ENCODE data around the gene BAZ2B.

Gene BAZ2B

DNA sequence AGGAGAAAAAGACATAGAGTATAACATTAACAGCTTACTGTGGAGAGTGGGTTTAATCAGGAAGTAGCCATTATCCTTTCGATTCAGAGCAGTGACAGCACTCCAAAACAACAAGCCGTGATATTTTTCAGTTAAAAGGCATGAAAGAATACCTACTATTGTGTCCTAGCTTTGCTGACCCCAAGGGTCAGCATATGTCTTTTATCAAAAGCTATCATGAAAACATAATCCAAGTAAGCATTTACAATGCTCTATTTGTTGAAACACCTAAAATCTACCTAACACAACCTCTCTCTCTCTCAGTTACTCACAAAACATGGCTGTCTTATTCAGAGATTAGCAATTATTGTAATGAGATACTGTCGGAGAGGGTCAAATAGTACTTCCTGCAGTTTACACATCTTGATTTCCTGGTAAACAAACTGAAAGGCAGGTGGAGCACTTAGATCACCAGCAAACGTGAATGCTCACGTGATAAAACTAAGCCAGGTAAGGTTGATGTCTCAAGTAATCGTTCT lies 100.0 kb downstream of the BAZ2B start:
- no peak for TF ChIP-seq EZH2 (IDR thresholded peaks at IDR 0.05; ENCODE audit: borderline replicate concordance, low read length)
- TF ChIP-seq, protein P1, sequence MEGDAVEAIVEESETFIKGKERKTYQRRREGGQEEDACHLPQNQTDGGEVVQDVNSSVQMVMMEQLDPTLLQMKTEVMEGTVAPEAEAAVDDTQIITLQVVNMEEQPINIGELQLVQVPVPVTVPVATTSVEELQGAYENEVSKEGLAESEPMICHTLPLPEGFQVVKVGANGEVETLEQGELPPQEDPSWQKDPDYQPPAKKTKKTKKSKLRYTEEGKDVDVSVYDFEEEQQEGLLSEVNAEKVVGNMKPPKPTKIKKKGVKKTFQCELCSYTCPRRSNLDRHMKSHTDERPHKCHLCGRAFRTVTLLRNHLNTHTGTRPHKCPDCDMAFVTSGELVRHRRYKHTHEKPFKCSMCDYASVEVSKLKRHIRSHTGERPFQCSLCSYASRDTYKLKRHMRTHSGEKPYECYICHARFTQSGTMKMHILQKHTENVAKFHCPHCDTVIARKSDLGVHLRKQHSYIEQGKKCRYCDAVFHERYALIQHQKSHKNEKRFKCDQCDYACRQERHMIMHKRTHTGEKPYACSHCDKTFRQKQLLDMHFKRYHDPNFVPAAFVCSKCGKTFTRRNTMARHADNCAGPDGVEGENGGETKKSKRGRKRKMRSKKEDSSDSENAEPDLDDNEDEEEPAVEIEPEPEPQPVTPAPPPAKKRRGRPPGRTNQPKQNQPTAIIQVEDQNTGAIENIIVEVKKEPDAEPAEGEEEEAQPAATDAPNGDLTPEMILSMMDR (IDR thresholded peaks at IDR 0.05; ENCODE audit: low read length), result 0 out of 2 replicates have a peak, but pooled peaks have one; percentile 16
- peak overlapping the region; percentile 66 for H3K4me3 ChIP-seq (ENCODE audit: low read depth, low read length, poor library complexity, severe bottlenecking)
- H2AFZ ChIP-seq (ENCODE audit: low read length), result peak overlapping the region; percentile 76
- peak overlapping the region; percentile 76 for H3K9ac ChIP-seq (ENCODE audit: low read length)
- H3K4me2 ChIP-seq (ENCODE audit: low read length), result peak overlapping the region; percentile 91
- no peaks in the 10 kb centered on the region for H3K9me2 ChIP-seq (ENCODE audit: low read depth, low read length)
- H3K27me3 ChIP-seq (ENCODE audit: insufficient read depth, low read length), result no peaks in the 10 kb centered on the region
- H3F3A ChIP-seq (ENCODE audit: insufficient read depth, low read length), result no peaks in the 10 kb centered on the region; the same call in 1 of the 2 replicates
- no peaks in the 10 kb centered on the region for H4K20me1 ChIP-seq (ENCODE audit: insufficient read depth, low read length)
- H3K79me2 ChIP-seq (ENCODE audit: insufficient read depth, low read length), result peaks cover 16% of the 10 kb centered on the region
- H3K9me3 ChIP-seq (ENCODE audit: low read length), result no peaks in the 10 kb centered on the region
- no peaks in the 10 kb centered on the region for H3K36me3 ChIP-seq (ENCODE audit: insufficient read depth, low read length)
- peaks cover 47% of the 10 kb centered on the region for H3K4me1 ChIP-seq (ENCODE audit: insufficient read depth, low read length, severe bottlenecking)
- peak overlapping the region; percentile 79 for H3K27ac ChIP-seq (ENCODE audit: low read depth, low read length, poor library complexity, severe bottlenecking)

DNA sequence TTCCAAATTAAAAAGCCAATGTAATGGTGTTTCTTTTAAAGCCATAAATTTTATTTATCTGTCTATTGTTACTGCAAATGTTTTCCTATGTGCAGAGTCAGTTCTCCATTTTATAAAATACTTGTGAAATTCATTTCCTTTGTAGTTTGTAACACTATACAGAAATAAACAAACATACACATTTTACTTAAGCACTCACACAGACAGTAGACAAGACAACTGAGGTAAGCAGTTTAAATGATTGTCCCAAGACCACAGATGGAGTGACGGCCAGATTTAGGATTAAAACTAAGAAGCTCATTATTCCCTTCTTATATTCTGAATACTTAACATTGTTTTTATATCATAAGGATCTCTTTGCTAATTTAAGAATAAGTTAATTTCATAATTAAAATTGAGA lies 100.9 kb downstream of the BAZ2B start:
- Histone ChIP-seq H3F3A (ENCODE audit: insufficient read depth, low read length) (no peaks in the 10 kb centered on the region; the same call in 1 of the 2 replicates), H3K9ac (ENCODE audit: low read length) (peak overlapping the region; percentile 76), H3K4me1 (ENCODE audit: insufficient read depth, low read length, severe bottlenecking) (peaks cover 43% of the 10 kb centered on the region)

DNA sequence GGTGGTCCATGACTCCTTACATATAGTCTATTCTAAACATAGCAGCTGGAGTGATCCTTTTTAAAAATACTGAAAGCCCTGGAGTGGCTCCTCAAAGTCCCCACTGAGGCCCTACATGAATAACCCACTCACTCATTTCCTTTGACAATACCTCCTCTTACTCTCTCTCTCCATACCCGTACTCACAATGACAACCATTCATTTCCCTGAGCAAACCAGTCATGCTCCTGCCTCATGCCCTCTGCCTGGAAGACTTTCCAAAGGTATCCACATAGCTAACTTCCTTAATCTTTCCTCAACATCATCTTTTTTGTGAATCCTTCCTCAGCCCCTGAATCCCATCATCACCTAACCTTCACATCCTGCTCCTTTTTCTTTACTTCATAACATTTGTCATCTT lies 102.6 kb downstream of the BAZ2B start:
- Histone ChIP-seq H3F3A (ENCODE audit: insufficient read depth, low read length) (no peaks in the 10 kb centered on the region; the same call in 1 of the 2 replicates), H3K79me2 (ENCODE audit: insufficient read depth, low read length) (peaks cover 16% of the 10 kb centered on the region), H2AFZ (ENCODE audit: low read length) (no peak overlapping the region), H3K4me3 (ENCODE audit: low read depth, low read length, poor library complexity, severe bottlenecking) (no peak overlapping the region), H4K20me1 (ENCODE audit: insufficient read depth, low read length) (no peaks in the 10 kb centered on the region), H3K27me3 (ENCODE audit: insufficient read depth, low read length) (no peaks in the 10 kb centered on the region), H3K9me3 (ENCODE audit: low read length) (no peaks in the 10 kb centered on the region), H3K4me2 (ENCODE audit: low read length) (peak overlapping the region; percentile 91), H3K36me3 (ENCODE audit: insufficient read depth, low read length) (no peaks in the 10 kb centered on the region), H3K4me1 (ENCODE audit: insufficient read depth, low read length, severe bottlenecking) (peaks cover 43% of the 10 kb centered on the region), H3K9ac (ENCODE audit: low read length) (no peak overlapping the region), H3K9me2 (ENCODE audit: low read depth, low read length) (no peaks in the 10 kb centered on the region), H3K27ac (ENCODE audit: low read depth, low read length, poor library complexity, severe bottlenecking) (no peak overlapping the region)
- TF ChIP-seq, protein P1 (IDR thresholded peaks at IDR 0.05; ENCODE audit: low read length), result no peak

More for the DNA sequence above, 100.9 kb downstream of the BAZ2B start:
- Histone ChIP-seq H3K9me3 (ENCODE audit: low read length) (no peaks in the 10 kb centered on the region), H3K4me3 (ENCODE audit: low read depth, low read length, poor library complexity, severe bottlenecking) (peak overlapping the region; percentile 66), H4K20me1 (ENCODE audit: insufficient read depth, low read length) (no peaks in the 10 kb centered on the region), H2AFZ (ENCODE audit: low read length) (peak overlapping the region; percentile 76), H3K79me2 (ENCODE audit: insufficient read depth, low read length) (peaks cover 16% of the 10 kb centered on the region), H3K4me2 (ENCODE audit: low read length) (peak overlapping the region; percentile 91), H3K27me3 (ENCODE audit: insufficient read depth, low read length) (no peaks in the 10 kb centered on the region), H3K27ac (ENCODE audit: low read depth, low read length, poor library complexity, severe bottlenecking) (peak overlapping the region; percentile 79), H3K9me2 (ENCODE audit: low read depth, low read length) (no peaks in the 10 kb centered on the region), H3K36me3 (ENCODE audit: insufficient read depth, low read length) (no peaks in the 10 kb centered on the region)
- TF ChIP-seq EZH2 (IDR thresholded peaks at IDR 0.05; ENCODE audit: borderline replicate concordance, low read length), result no peak
- TF ChIP-seq, protein P1 (IDR thresholded peaks at IDR 0.05; ENCODE audit: low read length), result no peak
